Fibroblast of skin of back (primary cell): ENCODE measurements around the gene CDC42SE2.
"Not testable (repeated sequence)": the region's sequence is repeated elsewhere in the genome, so short reads cannot be mapped to it uniquely, and the experiment has no call there.

Experiments
- DNase-seq: peaks from one replicate; pipeline ENCODE4 v3.0.0-alpha.2; 2013

CDC42SE2 gene

DNA sequence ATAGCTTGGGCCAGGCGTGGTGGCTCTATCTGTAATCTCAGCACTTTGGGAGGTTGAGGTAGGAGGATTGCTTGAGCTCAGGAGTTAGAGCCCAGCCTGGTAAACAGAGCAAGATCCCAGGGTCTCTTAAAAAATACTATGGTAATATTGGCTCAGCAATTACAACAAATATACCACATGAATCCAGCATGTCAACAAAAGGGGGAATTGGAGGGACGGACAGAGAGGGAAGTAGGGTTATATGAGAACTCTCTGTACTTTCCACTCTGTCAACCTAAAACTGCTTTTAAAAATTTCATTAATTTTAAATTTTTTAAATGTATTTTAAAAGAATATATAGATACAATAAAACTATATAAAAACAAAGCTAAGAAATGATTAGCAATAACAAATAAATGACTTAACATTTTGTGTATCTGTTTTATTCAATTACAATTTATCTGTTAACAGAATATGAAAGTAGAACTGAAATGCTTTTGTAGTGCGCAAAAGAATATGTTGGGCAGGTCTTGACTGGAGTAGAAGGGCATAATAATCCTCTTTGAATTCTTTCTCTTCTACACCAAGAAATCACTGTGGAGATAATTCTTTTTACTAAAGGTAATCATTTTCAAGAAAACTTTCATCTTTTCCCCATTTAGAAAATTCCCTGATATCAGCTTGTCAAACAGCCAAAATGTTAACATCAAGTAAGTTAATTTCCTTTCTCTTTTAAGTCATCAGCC is 12.9 kb upstream of the CDC42SE2 start:
- DNase-seq: no peak

GRCh38 chr5:131252824-131253171 is 11.1 kb upstream of the CDC42SE2 start:
- no peak for DNase-seq

GRCh38 chr5:131254025-131254424 is 9.8 kb upstream of the CDC42SE2 start:
- not testable (repeated sequence) for DNase-seq

DNA sequence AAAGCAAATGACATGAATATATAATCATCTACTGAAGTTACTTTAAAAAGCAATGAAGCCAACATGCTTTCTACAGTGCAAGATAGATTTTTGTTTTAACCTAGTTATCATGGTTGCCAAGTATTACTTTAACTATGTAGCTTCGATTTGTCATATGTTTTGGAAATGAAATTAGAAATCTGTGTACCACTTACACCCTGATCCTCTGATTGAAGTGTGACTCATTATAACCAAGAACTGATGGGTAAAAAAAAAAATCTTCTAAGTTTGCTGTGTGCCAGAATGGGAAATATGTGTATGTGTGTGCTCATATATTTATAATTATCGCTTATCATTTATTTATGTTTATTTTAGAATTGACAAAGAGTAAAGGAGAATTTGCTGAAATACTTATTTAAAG is 9.1 kb upstream of the CDC42SE2 start:
- DNase-seq: no peak

DNA sequence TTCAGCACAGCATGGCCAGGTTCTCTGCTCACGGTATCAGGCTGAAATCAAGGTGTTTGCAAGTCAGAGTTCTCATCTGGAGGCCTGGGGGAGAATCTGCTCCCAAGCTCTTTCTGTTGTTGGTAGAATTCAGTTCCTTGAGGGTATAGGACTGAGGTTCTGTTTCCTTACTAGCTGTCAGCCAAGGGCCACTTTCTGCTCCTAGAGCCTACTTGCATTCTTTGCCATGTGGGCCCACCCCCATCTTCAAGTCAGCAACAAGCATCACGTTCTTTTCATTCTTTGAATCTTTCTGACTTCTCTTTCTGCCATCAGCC is 7.4 kb upstream of the CDC42SE2 start:
- no peak for DNase-seq

DNA sequence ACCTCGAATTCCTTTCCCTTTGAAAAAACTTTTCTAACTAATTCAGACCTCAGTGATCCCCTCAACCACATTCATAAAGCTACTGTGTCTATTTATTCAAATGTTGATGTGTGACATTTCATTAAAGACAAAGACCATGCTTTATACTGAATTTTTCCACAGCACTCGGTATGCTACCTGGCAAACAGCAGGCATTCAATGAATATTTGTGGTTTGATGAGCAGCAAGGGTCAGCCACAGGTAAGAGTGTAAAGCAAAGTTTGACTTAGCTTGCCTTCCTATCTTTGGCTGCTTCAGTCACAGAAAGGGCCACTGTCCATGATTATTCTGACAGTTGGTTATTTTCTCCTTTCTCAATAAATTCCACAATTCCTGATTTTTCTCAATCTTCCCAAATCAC is 5.1 kb upstream of the CDC42SE2 start:
- no peak for DNase-seq

DNA sequence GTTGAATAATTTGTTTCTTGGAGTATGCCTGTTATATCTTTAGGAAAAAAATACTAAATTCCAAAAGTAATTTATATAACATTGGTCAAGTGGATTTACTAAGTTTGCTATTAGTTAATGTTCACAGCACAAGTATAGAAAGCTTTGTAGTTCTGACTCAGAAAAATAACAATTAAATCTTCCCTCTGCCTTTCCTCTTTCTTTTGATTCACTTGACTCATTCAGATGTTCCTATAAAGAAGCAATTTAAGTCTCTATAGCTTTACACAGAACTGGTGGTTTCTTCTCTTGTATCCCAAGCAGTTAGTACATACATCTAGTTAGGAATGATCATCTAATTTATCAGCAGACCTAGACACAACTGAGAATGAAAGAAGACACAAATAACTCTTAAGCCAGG is 4.5 kb upstream of the CDC42SE2 start:
- peak; percentile 24 for DNase-seq

DNA sequence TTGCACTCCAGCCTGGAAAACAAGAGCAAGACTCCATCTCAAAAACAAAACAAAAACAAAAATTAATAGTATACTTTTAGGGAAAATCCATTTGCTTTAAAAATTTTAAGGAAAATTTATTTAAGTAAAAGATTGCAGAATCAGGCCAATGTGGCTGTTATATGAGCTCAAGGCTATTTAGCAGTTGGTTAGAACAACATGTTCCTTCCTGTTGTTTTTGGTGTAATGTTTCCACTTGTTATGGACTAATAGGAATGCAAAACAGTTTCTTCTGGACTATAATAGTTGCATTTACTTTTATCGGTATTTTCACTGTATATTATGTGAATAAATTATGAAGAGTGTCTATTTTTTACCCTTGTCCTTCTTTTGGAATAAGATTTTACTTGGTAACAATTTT is 3.0 kb upstream of the CDC42SE2 start:
- no peak for DNase-seq

DNA sequence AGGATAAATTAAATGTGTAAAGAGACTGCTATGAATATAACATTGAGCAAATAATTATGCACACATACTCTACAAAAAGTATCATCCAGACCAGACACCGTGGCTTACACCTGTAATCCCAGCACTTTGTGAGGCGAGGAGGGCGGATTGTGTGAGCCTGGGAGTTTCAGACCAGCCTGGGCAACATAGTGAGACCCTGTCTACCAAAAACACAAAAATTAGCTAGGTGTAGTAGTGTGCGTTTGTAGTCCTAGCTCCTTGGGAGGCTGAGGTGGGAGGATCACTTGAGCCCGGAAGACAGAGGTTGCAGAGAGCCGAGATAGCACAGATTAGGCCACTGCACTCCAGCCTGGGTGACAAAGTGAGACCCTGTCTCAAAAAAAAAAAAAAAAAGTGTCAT is 2.4 kb upstream of the CDC42SE2 start:
- DNase-seq: no peak

GRCh38 chr5:131262953-131263541 is 806 bp upstream of the CDC42SE2 start:
- no peak for DNase-seq

- DNase-seq: peak; percentile 17
Observed at GRCh38 chr5:131264451-131265099, 722 bp downstream of the CDC42SE2 start.

DNA sequence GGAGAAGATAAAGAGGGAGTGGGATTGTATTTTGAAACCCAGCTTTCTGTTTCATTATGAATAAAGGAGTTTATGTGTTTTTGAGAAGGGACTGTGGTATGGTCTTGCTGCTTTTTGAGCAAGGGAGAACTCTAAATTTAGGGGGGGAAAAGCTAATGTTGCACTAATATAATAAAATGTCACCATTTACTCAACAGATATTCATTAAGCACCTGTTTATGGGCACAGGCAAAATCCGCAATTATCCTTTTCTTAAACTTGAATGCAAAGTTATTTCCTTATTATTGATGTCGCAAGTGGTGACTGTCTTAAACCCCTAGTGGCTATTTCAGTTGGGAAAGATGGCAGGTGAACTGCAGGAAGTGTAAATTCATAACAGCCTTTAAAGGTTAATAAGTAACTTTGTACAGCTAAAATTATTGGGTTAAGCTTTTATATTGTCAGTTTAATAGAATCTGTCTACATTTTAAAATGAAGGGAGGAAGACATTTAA is 1.5 kb downstream of the CDC42SE2 start:
- peak; percentile 27 for DNase-seq

- no peak for DNase-seq
Observed at GRCh38 chr5:131266370-131267060, 2.7 kb downstream of the CDC42SE2 start.

DNA sequence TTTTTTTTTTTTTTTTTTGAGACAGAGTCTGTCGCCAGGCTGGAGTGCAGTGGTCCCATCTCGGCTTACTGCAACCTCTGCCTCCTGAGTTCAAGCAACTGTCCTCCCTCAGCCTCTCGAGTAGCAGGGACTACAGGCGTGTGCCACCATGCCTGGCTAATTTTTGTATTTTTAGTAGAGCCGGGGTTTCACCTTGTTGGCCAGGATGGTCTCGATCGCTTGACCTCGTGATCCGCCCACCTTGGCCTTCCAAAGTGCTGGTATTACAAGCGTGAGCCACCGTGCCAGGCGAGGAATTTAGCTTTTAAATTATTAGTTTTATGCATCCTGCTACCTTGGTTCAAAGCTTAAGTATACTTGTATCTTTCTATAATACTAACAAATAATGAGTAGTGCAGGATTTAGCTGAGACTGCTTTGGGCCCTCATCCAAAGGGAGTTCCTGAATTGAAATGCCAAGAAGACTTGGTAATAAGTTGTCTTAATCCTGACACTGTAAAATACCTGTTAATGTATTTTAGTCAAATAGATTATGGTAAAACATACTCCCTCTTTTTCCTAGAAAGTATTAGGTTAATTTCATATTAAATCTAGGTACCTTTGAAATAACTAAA is 5.0 kb downstream of the CDC42SE2 start:
- no peak for DNase-seq

GRCh38 chr5:131270809-131271208 is 7.0 kb downstream of the CDC42SE2 start:
- peak; percentile 53 for DNase-seq

- DNase-seq: not testable (repeated sequence)
Observed at GRCh38 chr5:131271888-131272287, 8.0 kb downstream of the CDC42SE2 start.

DNA sequence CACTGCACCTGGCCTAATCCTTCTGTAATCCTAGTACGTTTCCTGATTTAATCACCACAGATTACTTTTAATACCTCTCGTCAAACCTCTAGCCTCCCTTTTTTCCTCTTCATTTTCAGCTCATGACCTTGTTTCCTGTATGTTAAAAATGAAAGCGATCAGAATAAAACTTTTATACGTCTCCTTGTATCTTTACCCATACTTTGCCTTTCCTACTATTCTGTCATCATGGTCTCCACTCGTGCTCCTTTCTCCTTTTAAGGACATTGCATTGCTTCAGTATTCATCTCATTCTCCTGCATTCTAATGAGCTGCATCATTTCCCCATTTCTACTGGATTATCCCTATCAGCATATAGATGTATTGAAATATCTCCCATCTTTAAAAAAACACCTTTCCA is 8.5 kb downstream of the CDC42SE2 start:
- DNase-seq: peak; percentile 74

DNA sequence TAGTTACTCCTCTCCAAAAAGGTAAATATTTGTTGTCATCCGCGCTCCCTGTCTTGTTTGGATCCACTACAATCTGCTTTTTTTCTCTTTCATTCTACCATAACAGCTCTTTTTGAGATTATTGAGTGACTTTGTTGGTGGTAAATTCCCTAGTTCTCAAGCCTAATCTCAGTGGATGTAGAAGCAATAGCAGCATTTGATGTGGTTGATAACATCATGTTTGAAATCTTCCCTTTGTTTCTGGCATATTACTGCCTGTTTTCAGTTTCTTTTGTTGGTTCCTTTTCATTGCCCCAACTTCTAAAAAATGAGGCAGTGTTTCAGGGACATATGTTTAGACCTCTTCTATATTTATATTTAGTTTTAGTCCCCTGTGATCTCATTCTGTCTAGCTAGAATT is 8.9 kb downstream of the CDC42SE2 start:
- no peak for DNase-seq

DNA sequence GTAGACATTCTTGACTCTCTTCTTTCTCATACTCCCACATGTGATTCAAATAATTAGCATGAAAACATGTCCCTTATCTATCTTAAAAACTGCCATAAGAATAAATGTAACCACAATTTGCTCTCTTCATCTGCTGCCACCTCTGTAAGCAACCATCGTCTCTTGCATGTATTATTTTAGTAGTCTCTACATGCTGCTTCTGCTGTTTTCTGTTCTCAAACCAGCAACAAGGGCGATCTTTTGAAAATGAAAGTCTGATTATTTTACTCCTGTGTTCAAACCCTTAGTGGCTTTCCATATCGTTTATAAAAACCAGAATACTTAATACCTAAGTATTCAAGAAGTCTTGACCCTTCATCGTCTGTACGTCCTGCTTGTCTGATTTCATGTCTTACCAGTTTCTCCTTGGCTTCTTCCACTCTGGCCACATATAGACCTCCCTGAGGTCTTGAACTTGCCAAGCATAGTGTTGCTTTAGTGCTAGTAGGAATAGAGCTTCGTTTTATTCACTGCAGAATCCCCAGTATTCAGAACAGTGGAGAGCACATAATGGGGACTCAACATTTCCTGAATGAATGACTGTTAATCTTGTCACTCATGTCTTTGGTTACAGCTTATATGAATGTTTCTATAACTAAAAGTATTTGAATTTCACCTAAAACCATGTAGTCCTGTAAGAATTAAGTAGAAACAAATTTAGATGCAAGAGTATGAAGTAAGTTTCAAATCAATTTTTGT is 10.6 kb downstream of the CDC42SE2 start:
- DNase-seq: no peak

DNA sequence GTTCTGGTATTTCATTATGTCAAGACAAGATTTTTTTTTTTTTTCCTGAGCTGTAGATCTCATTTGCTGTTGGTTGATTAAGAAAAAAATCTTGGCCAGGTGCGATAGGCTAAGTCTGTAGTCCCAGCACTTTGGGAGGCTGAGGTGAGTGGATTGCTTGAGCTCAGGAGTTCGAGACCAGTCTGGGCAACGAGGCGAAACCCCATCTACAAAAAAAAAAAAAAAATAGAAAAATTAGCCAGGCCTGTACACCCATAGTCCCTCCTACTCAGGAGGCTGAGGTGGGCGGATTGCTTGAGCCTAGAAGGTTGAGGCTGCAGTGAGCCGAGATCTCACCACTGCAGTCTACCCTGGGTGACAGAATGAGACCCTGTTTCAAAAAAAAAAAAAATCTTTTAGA is 12.2 kb downstream of the CDC42SE2 start:
- DNase-seq: no peak

GRCh38 chr5:131277447-131277846 is 13.6 kb downstream of the CDC42SE2 start:
- no peak for DNase-seq
